ENCODE results near the gene SP140.
"Not testable (repeated sequence)": the region's sequence is repeated elsewhere in the genome, so short reads cannot be mapped to it uniquely, and the experiment has no call there.

Gene SP140

GRCh38 chr2:230225486-230225885 lies at the start of gene SP140:
Gene SP140 (plus strand): TSS chr2:230225736. CDS start chr2:230225845, 109 bp downstream.
- DNase-seq: no peak

- no peak for DNase-seq
Measured at GRCh38 chr2:230176996-230177395, 48.5 kb upstream of the SP140 start.

- DNase-seq: no peak
Measured at GRCh38 chr2:230178546-230179485, 46.7 kb upstream of the SP140 start.

- no peak for DNase-seq
Measured at GRCh38 chr2:230179907-230180306, 45.6 kb upstream of the SP140 start.

DNA sequence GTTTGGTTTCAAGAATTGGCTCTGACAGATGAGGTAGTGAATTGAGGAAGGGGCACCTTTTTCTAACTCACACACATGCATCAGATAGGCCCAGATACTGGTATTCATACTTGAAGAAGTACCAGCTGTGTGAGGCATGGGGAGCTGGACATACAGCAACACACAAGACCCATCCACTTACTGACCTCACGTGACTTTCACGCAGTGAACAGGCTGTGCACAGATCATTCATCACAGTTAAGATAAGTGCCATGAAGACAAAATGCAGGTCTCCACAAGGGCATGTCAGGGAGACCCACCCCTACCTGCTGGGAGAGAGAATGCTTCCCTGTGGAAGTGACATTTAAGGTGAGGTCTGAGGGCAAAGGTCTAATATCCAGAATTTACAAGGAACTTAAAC lies 44.3 kb upstream of the SP140 start:
- no peak for DNase-seq

- no peak for DNase-seq
Measured at GRCh38 chr2:230184727-230185578, 40.6 kb upstream of the SP140 start.

GRCh38 chr2:230202430-230203109 lies 23.0 kb upstream of the SP140 start:
- DNase-seq: no peak

DNA sequence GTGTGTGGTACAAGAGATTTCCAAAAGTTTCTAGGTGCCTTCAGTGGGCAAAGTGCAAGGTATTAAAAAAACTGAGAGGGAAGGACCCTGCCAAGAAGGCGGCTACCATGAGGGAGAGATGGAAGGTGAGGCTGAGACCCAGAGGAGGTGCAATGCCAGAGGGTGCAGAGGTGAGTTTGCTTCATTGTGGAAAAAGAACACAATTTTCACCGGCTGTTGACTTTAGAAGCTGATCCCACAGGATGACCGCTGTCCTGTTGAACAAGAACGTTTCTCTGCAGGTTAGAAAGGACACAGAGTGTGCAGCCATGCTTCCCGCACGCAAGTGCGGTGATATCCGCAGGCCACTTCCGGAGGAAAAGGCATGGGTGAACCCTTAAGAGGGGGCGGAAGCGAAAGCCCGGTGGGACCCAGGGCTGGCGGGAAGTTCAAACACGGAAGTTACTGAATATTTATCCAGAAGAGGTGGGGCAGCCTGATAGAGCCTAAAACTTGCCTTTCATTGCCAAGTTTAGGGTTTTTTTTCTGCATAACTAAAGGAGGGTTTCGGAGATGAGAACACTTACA lies 22.3 kb upstream of the SP140 start:
- no peak for DNase-seq

- no peak for DNase-seq
Measured at GRCh38 chr2:230205034-230205433, 20.5 kb upstream of the SP140 start.

DNA sequence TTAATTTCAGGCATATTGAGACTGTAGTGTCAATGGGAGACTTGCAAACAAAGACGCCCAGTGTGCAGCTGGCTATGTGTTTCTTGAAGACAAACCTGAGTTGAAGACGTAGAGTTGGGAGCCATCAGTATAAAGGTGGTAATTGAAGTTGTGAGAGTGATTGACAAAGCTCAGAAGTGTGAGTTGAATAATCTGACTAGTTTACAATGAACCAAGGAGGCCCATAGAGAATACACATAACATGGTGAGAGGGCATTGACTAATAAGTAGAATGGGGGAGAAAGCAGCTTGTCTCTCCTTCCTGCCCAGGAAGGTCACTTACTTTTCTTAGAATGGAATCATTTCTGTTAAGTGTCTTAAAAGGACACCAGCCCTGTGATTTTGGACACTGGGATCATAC lies 19.8 kb upstream of the SP140 start:
- no peak for DNase-seq

- no peak for DNase-seq
Measured at GRCh38 chr2:230208576-230208975, 17.0 kb upstream of the SP140 start.

DNA sequence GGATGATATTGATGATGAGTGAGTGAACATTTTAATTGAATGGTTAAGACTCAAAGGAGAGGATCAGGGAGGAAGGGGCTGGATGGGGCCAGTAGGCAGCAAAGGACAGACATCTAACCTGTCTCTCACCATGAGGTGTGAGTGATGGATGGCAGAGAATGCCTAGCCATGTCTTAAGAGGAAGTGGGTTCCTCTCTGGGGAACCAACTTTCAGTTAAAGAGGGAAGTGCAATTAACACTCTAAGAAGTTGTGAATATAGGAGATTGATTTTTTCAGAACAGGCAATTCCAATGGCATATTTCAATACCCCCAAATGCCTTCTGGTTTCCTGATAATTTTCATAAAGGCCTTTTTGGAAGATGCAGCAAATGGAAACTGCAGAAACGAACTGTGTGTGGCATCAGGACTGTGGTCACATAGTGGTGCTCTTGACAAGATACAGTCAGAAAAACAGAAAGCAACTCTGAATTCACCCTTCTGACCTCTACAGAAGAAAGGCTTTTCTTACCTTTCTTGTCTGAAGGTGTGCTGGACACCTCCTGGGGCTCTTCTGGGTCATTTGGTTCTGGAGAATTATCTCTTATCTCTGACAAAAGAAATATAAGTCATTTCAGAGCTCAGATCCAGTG lies 16.0 kb upstream of the SP140 start:
- DNase-seq: no peak

GRCh38 chr2:230216489-230216888 lies 9.0 kb upstream of the SP140 start:
- DNase-seq: no peak

GRCh38 chr2:230217424-230217823 lies 8.1 kb upstream of the SP140 start:
- DNase-seq: no peak

DNA sequence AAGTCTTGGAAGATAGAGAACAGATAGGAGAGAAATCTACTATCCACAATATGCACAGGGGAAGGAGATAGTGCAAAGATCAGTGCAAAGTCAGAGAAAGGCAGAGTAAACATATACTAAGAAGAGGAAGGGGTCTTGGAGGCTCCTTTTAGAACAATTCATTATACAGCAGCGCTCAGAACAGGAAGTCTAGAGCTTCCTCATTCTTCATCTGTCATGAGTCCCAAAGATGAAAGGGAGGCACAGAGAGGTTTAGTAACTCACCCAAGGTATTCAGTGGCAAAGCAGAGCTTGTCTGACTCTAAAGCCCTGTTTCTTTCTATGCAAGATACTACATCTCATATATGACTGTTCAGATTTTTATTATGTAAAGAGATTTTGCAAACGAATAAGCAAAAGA lies 7.1 kb upstream of the SP140 start:
- DNase-seq: no peak

GRCh38 chr2:230219419-230220331 lies 5.9 kb upstream of the SP140 start, which contains the start of gene SP110:
Gene SP110 (minus strand): TSS chr2:230219984. CDS start chr2:230216927, 3,057 bp downstream.
- DNase-seq: no peak

DNA sequence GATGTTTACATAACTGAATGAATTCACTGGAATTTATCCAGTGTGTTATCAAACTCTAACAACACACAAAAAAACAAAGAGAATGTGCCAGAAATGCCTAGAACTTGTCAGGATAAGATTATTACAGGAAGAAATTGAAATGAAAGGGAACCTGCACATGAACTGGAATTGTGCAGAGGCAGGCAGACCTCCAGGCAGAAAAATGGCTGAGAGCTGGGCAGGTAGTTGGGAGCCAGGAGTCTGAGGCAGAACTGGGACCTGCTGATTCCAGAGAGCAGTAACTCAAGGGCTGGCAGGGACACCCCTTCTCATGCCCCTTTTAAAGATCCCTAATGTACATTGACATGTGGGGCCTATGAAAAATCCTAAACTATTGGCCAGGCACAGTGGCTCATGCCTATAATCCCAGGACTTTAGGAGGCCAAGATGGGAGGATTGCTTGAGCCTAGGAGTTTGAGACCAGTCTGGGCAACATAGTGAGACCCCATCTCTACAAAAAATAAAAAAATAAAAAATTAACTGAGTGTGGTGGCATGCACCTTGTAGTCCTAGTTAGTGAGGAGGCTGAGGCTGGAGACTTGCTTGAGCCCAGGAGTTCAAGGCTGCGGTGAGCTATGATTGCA lies 5.1 kb upstream of the SP140 start:
- no peak for DNase-seq

GRCh38 chr2:230221493-230221892 lies 4.0 kb upstream of the SP140 start:
- no peak for DNase-seq

DNA sequence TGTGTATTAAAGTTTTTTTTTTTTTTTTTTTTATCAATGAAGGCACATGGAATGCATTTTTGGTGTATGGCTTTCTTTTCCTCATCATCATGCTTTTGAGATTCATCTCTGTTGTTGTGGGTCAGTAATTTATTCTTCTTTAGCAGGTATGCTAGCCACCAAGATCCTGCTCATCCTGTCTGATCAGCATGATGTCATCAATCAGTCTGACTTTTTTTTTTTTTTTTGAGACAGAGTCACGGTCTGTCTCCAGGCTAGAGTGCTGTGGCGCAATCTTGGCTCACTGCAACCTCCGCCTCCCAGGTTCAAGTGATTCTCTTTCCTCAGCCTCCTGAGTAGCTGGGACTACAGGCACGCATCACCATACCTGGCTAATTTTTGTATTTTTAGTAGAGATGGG lies 2.7 kb upstream of the SP140 start:
- DNase-seq: not testable (repeated sequence)

- no peak for DNase-seq
Measured at GRCh38 chr2:230224458-230224857, 1.1 kb upstream of the SP140 start.

Data from NCI-H1436 (cell line).